GM12874 (cell line): Measurements from ENCODE around the gene SWT1.

Experiments
- TF ChIP-seq, protein P1 (sequence below): IDR thresholded peaks from 2 replicates; pipeline ENCODE4 v1.5.1; 2011; ENCODE audit warnings: low read depth, mild to moderate bottlenecking, control low read depth, low read length, moderate library complexity; ENCODE audit not compliant: insufficient read depth

The SWT1 gene

DNA sequence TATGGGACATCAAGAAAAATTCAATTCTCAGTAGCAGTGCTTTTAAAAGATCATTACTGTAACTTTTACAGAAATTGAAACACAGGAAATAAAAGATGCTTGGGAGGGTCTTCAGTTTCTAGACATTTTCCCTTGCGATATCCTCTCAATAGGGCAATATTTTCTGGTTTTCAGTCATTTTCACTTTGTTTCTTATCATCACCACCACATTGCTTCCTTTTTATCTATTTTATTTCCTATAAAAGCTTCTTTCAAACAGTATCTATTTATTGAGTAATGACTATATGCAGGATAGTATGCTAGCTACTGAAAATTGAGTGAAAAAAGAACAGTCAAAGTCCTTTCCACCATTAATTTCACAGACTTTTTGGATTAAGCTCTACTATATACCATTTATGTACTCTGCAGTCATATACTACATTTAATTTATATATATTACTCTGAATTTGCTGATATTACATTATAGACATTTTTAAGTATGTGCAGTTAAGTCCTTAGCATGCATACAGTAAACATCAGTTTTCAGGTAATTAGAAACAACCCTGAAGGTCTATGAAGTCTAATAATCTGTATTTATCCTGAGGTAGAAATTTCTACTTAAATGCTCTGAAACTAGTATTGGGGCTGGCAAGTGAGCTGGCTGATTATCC, 18.9 kb upstream of the SWT1 start:
- TF ChIP-seq, protein P1, sequence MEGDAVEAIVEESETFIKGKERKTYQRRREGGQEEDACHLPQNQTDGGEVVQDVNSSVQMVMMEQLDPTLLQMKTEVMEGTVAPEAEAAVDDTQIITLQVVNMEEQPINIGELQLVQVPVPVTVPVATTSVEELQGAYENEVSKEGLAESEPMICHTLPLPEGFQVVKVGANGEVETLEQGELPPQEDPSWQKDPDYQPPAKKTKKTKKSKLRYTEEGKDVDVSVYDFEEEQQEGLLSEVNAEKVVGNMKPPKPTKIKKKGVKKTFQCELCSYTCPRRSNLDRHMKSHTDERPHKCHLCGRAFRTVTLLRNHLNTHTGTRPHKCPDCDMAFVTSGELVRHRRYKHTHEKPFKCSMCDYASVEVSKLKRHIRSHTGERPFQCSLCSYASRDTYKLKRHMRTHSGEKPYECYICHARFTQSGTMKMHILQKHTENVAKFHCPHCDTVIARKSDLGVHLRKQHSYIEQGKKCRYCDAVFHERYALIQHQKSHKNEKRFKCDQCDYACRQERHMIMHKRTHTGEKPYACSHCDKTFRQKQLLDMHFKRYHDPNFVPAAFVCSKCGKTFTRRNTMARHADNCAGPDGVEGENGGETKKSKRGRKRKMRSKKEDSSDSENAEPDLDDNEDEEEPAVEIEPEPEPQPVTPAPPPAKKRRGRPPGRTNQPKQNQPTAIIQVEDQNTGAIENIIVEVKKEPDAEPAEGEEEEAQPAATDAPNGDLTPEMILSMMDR, result no peak

DNA sequence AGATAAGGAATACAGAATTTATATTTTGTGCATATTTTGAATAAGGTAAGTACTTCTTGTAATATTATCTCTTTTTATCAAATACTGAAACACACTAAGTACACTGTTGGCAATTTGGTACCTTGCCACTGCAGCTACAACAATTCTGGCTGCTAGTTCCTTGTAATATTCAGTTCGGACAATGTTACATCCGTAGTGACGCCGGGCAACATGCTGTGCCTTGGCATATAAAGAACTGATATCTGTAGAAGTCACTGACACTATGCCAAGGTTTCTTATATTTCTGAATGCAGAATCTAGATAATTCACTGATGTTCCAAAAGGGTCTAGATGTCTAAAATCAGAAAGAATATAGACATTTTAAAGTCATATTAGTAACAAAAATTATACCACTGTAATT, 17.7 kb upstream of the SWT1 start:
- TF ChIP-seq, protein P1, result no peak

DNA sequence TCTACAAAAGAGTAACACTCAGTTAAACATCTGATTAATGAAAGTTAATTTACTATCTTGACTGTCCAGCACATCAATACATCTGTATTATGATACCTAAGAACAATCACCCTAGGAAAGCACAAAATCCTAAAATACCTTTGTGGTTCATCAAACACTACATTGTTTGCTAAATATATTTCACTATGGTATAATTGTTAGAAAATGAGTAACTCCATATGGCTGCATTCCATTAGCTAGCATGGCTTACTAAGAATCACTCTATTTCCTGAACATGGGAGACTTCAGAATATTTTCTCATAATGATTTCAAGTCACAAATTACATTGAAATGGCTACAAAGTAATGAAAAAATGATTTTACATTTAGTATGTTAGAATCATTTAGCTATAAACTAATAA, 12.7 kb upstream of the SWT1 start:
- TF ChIP-seq, protein P1, result no peak

DNA sequence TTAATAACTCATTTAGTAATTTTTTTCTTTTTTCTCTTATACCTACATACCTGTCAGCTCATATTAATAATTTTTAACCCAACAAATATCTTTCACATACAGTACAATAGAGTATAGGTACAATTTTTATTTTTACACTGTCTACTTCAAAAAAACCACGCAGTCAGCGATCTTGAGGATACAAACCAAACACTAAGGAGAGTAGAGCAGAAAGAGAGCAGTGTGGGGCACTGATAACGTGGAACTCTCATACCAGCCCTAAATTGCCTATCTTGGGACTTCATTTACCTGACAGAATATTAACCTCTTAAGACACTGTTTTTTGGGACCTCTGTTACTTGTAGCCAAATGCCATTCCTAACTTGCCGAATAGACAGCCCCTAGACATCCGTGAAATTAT, 5.8 kb upstream of the SWT1 start:
- TF ChIP-seq, protein P1, result no peak

- TF ChIP-seq, protein P1, result no peak
Measured at GRCh38 chr1:185152187-185152767, 4.7 kb upstream of the SWT1 start.

- TF ChIP-seq, protein P1, result no peak
Measured at GRCh38 chr1:185154912-185155513, 2.0 kb upstream of the SWT1 start.

DNA sequence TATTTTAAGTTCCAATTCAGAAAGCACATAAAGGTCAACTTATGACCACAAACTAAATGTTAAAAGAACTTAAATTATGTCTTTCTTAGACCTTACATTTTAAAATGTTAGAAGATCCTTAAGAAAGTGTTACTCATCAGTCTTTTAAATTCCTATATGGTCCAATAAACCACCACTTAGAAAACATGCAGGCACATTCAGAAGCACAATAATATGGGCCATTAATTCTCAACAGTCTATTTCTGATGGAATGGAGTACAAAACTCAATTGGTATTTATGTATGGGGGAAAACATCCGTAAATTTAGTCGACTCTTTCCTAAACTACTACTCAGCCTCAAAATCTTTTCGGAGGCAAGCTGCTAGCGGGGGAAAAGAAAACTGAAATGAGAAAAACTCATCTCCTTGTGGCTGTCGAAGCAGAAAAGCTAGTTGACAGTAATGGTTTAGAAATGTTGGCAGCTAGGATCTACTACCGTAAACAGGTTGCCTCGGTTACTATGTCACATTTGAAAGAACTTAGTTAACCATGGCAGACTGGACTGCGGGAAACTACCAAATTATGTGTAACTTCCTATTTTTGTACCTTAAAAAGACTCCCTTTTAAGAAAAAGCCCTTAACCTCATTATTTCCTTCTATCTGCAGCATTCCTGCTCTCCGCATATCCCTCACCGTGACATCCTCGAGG, 1.2 kb upstream of the SWT1 start:
- TF ChIP-seq, protein P1, result no peak
